Epithelial cell of prostate (primary cell): Measurements from ENCODE around the gene MISP.
"Not testable (repeated sequence)": the region's sequence is repeated elsewhere in the genome, so short reads cannot be mapped to it uniquely, and the experiment has no call there.

Experiments used
- DNase-seq: peaks from one replicate; pipeline ENCODE4 v3.0.0-alpha.2; 2011; ENCODE audit warnings: low read depth, low spot score
- H3K27ac ChIP-seq: fragments of 450-650 bp; 2 replicates; pipeline ENCODE4 v1.5.1; 2017; ENCODE audit warnings: mild to moderate bottlenecking

The MISP gene

GRCh38 chr19:745138-745537 lies 5.8 kb upstream of the MISP start:
- not testable (repeated sequence) for DNase-seq, H3K27ac ChIP-seq

DNA sequence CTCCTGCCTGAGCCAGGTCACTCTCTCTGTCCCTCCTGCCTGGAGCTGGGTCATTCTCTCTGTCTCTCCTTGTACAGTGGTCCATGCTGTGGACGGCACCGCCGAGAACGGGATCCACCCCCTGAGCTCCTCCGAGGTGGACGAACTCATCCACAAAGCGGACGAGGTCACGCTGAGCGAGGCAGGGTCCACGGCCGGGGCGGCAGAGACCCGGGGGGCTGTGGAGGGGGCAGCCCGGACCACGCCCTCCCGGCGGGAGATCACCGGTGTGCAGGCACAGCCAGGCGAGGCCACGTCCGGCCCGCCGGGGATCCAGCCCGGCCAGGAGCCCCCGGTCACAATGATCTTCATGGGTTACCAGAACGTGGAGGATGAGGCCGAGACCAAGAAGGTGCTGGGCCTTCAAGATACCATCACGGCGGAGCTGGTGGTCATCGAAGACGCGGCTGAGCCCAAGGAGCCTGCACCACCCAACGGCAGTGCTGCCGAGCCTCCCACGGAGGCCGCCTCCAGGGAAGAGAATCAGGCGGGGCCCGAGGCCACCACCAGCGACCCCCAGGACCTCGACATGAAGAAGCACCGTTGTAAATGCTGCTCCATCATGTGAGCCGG lies 4.6 kb upstream of the MISP start:
- DNase-seq, result no peak
- no peak overlapping the region for H3K27ac ChIP-seq

DNA sequence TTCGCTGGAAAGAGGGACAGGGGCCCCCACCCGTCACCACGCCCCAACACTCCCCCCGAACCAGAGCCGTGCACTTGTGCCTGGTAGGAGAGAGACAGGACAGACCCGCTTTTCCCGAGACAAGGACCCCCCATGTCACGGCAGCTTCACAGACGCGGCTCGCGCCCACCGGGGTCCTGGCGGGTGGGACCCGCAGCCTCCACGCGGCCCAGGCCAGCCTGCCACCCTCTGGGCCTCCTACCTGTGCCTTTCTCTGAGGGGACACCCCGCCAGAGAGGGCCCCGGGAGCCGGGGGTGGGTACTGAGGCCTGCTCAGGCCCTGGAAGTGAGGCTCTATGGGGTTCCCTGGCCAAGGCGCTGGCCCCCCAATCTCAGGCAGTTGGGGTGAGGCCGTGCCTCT lies 4.0 kb upstream of the MISP start:
- H3K27ac ChIP-seq, result no peak overlapping the region
- DNase-seq, result no peak

DNA sequence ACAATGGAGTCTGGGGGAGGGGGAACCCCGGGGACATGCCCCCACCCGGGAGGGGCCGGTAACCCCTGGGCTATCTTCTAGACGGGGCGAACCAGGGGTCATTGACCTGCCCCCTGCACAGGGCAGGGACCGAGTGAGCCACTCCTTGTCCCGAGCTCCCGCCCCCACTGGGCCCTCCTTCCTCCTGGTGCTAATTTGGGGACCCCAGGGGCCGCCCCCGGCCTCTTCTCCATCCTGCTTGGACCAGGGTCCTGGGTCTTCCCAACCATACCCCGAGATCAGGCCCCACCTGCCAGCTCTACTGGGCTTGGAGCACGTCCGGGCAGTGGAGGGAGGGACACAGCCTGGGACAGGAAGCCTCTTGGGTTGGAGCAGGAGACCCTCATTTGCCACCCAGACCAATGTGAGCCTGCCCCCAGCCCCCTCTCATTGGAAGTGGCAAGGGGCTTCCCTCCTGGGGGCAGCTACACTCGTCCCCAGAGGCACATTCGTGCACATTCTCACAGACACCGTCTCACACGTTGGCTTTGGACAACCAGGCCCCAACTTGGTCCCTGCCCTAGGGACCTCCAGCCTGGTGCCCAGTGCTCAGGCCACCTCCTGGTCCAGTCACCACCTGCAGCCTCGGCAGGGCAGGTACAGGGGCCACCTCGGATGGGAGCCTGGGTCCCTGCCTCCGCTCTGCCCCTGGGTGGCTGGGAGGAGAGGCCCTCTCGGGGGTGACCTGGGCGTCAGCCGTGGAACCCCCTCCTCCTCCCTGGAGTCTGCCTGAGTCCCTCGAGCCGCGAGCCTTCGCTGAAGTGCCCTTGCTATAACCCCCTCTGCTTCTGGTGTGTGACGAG lies 3.3 kb upstream of the MISP start:
- DNase-seq, result no peak
- no peak overlapping the region for H3K27ac ChIP-seq

DNA sequence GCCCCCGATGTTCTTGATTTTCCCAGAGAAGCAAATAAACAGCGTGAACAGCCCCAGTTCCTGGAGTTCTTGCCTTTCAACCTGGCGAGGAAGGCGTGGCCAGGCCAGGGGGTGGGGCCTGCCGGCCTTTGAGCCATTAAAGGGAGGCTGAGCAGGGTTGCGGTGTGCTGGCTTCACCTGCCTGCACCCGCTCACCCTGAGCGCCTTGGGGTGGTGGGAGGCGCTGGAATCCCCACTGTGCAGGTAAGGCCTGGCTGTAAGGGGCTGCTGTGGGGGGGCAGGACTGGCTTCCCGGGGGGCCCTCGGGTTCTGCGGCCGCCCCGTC lies 2.7 kb upstream of the MISP start:
- DNase-seq, result no peak
- H3K27ac ChIP-seq, result no peak overlapping the region

- no peak for DNase-seq
Measured at GRCh38 chr19:749811-750210, 1.1 kb upstream of the MISP start.

GRCh38 chr19:751501-752341 lies 809 bp downstream of the MISP start:
- peak; percentile 70 for DNase-seq

More at GRCh38 chr19:749811-750210, 1.1 kb upstream of the MISP start:
- no peak overlapping the region for H3K27ac ChIP-seq

GRCh38 chr19:752652-753517 lies 2.0 kb downstream of the MISP start:
- peak overlapping the region; percentile 98 for H3K27ac ChIP-seq
- DNase-seq, result peak; percentile 88

More at GRCh38 chr19:751501-752341, 809 bp downstream of the MISP start:
- H3K27ac ChIP-seq, result peak overlapping the region; percentile 98

GRCh38 chr19:754530-754929 lies 3.6 kb downstream of the MISP start:
- DNase-seq, result no peak
- peak overlapping the region; percentile 98 for H3K27ac ChIP-seq

- DNase-seq, result no peak
- no peak overlapping the region for H3K27ac ChIP-seq
Measured at GRCh38 chr19:755063-755462, 4.2 kb downstream of the MISP start.

- no peak overlapping the region for H3K27ac ChIP-seq
- peak; percentile 81 for DNase-seq
Measured at GRCh38 chr19:756236-756635, 5.3 kb downstream of the MISP start.

DNA sequence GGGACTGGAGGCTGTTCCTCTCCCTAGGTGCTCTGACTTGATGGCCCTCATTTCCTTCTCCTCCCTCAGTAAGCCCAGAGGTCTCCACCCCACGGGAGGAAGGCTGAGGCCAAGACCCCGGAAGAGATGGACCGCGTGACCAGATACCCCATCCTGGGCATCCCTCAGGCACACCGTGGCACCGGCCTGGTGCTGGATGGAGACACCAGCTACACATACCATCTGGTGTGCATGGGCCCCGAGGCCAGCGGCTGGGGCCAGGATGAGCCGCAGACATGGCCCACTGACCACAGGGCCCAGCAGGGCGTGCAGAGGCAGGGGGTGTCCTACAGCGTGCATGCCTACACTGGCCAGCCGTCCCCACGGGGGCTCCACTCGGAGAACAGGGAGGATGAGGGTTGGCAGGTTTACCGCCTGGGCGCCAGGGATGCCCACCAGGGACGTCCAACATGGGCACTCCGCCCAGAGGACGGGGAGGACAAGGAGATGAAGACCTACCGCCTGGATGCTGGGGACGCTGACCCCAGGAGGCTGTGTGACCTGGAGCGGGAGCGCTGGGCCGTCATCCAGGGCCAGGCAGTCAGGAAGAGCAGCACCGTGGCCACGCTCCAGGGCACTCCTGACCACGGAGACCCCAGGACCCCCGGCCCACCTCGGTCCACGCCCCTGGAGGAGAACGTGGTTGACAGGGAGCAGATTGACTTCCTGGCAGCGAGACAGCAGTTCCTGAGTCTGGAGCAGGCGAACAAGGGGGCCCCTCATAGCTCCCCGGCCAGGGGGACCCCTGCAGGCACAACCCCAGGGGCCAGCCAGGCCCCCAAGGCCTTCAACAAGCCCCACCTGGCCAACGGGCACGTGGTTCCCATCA lies 6.1 kb downstream of the MISP start:
- no peak overlapping the region for H3K27ac ChIP-seq

DNA sequence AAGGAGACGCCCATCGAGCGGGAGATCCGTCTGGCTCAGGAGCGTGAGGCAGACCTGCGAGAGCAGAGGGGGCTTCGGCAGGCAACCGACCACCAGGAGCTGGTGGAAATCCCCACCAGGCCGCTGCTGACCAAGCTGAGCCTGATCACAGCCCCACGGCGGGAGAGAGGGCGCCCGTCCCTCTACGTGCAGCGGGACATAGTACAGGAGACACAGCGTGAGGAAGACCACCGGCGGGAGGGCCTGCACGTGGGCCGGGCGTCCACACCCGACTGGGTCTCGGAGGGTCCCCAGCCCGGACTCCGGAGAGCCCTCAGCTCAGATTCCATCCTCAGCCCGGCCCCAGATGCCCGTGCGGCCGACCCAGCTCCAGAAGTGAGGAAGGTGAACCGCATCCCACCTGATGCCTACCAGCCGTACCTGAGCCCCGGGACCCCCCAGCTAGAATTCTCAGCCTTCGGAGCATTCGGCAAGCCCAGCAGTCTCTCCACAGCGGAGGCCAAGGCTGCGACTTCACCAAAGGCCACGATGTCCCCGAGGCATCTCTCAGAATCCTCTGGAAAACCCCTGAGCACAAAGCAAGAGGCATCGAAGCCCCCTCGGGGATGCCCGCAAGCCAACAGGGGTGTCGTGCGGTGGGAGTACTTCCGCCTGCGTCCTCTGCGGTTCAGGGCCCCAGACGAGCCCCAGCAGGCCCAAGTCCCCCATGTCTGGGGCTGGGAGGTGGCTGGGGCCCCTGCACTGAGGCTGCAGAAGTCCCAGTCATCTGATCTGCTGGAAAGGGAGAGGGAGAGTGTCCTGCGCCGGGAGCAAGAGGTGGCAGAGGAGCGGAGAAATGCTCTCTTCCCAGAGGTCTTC lies 7.1 kb downstream of the MISP start:
- no peak for DNase-seq
- no peak overlapping the region for H3K27ac ChIP-seq

More for the DNA sequence above, 6.1 kb downstream of the MISP start:
- no peak for DNase-seq

GRCh38 chr19:763181-763580 lies 12.3 kb downstream of the MISP start:
- DNase-seq, result no peak
- H3K27ac ChIP-seq, result no peak overlapping the region

DNA sequence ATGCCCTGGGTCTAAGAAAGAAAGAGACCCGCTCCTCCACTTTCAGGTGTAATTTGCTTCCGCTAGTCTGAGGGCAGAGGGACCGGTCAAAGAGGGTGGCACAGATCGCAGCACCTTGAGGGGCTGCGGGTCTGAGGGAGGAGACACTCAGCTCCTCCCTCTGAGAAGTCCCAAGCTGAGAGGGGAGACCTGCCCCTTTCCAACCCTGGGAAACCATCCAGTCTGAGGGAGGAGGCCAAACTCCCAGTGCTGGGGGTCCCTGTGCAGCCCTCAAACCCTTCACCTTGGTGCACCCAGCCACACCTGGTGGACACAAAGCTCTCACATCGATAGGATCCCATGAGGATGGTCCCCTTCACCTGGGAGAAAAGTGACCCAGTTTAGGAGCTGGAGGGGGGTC lies 13.0 kb downstream of the MISP start:
- H3K27ac ChIP-seq, result no peak overlapping the region
- no peak for DNase-seq

- DNase-seq, result no peak
- H3K27ac ChIP-seq, result no peak overlapping the region
Measured at GRCh38 chr19:764301-764700, 13.4 kb downstream of the MISP start.

DNA sequence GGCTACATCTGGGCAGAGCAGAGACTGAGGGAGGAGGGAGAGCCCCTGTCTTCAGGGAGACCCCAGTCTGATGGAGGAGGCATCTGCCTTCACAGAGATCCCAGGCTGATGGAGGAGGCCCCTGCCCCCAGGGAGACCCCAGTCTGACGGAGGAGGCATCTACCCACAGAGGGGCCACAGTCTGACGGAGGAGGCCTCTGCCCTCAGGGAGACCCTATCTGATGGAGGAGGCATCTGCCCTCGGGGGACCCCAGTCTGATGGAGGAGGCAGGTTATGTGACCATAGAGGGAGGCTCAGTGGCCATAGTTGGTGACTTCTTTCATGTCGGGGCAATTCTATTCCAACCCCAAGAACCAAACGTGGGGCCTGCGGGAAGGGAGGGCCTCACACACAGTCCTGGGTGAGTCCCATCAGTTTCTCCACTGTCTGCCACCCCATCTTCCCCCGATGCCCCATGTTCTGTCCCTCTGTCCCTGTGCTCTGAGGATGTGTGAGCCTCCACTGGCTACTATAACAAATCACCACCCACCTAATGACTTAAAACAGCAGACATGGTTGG lies 14.3 kb downstream of the MISP start:
- DNase-seq, result no peak
- H3K27ac ChIP-seq, result no peak overlapping the region

DNA sequence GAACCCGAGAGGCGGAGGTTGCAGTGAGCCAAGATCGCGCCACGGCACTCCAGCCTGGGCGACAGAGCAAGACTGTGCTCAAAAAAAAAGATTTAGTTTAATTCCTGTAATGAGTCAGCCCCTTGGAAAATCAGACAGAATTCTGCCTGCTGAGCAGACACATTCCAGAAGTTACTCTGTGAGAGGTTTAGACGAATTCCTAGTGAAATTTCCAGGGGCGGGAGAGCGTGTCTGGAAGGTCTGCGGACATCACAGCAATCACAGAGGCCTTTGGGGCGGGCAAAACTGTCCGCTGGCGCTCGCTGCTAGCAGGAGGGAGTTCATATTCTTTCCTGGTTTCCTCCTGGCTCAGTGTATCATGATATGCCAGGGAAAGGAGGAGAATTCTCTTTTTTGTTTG lies 17.5 kb downstream of the MISP start:
- DNase-seq, result no peak
- H3K27ac ChIP-seq, result no peak overlapping the region
